Left lobe of liver (tissue), 2 donors: ENCODE measurements around the gene ASTN2. TPM values are rescaled to one million over a fixed set of nuclear protein-coding genes. Genes with fewer than 3 reads are reported as not detected.

ENCODE experiments used
- ATAC-seq: fragments of 200-7000 bp; cut with Tn5 transposase; one replicate; pipeline ENCODE4 v1.9.1; 2020; ENCODE audit warnings: mild to moderate bottlenecking, moderate library complexity
- DNase-seq: peaks from one replicate; pipeline ENCODE4 v3.0.0-alpha.2; 2020; ENCODE audit warnings: low spot score
- total RNA-seq: library from RNA; stranded (reverse); gene quantifications from one replicate; pipeline ENCODE4 v1.2.1, GENCODE V29; 2021
- donor health status: DM: no; HTN: no; CAD: no; lungs with moderate emphysema.
- donor health status: DM: no; HTN: yes; CAD: no.

ASTN2 gene
- total RNA-seq, 1 donor from 2014 or later, result 2.9 TPM

DNA sequence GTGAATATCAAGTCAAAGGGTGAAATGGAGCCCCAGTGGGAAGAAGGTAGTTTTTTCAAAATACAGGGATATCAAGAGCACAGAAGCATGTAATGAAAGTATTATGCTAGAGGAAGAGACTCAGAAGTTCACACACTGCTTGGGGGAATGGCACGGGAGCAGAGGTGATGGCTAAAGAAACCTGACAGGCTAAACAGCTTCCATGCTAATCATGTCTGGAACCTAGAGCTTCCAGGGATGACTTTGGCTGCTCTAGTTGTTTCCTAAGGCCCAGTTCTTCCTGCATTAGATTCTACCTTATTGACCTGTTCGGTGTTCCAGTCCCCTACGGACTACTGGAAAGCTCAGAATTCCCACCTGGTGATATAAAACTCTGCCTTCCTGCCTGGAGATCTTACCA lies 693.4 kb downstream of the ASTN2 start:
- DNase-seq, result no peak
- no peak for ATAC-seq

DNA sequence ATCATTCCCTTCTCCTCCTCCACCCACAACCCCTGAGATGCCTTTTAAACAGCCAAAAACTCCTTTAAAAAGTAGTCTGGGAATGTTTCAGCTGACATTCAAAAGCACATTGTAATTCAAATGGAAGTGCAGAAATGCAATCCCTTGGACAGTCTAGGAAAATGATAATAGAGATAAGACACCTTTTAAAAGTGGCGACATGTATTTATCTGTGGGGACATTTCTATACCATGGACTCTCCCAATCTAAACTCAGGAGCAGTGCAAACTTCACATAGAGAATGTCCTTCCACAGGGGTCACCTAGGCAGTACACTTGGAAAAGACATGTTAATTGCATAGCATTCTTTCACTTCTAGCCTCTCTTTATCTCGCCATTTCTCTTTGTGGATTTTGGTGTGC lies 694.7 kb downstream of the ASTN2 start:
- ATAC-seq (no peak), DNase-seq (no peak)

DNA sequence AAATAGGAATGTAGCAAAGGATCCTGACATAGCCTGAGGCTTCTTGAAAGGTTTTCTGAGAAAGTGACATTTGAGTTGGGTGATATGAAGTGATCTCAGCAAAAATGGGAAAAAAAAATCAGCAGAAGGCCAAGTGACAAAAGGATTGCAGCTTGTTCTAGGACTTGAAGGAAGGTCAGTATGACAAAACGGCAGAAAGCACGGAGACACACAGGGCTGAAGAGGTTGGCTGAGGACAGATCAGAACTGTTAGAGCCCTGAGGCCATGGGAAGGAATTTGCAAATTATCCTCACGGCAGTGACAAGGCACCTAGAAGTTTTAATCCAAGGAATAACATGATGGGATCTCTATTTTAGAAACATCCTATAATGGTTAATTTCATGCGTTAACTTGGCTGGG lies 696.7 kb downstream of the ASTN2 start:
- DNase-seq (no peak), ATAC-seq (no peak)

DNA sequence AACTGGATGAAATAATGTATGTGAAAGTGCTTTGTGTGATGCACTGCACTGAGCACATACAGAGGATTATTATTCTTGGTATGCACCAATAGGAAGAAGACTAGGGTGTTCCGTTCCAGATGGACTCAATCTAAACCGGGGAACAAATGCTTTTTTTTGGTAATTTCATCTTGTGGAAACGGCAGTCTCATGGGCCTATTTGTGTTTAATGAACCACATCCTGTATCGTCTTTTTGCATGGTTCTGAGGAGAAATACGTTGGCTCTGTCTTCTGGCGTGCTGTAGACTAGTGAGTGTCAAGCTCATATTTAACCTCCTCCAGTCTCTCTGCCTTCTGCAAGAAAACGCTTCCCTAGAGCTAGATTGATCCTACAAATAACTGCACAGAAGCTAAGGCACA lies 697.7 kb downstream of the ASTN2 start:
- ATAC-seq, result no peak
- DNase-seq, result no peak

GRCh38 chr9:116716438-116716837 lies 698.4 kb downstream of the ASTN2 start:
- ATAC-seq, result no peak

GRCh38 chr9:116715751-116716150 lies 699.1 kb downstream of the ASTN2 start:
- DNase-seq (no peak), ATAC-seq (no peak)

More at GRCh38 chr9:116716438-116716837, 698.4 kb downstream of the ASTN2 start:
- DNase-seq, result no peak

- no peak for DNase-seq
- ATAC-seq, result no peak
Observed at GRCh38 chr9:116713271-116713670, 701.6 kb downstream of the ASTN2 start.

DNA sequence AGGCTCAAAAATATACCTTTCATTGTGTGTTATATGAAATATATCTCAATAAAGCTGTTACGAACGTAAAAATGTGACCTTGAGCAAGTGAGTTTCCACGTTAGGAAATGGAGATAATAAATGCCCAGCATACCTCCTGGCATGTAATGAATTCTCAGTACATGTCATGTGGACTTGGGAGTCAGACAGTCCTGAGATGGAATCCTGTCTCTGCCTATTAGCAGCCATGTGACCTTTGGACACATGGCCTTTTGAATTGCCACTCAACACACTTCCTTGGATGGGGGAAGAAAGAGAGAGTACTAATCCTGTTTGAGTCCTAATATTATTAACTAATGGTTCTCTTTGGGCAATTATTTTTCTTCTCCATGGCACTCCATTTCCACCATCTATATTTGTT lies 702.1 kb downstream of the ASTN2 start:
- DNase-seq, result no peak
- no peak for ATAC-seq

- DNase-seq, result no peak
- ATAC-seq, result no peak
Observed at GRCh38 chr9:116706310-116707290, 708.3 kb downstream of the ASTN2 start.

GRCh38 chr9:116705531-116705930 lies 709.3 kb downstream of the ASTN2 start:
- ATAC-seq (no peak), DNase-seq (no peak)

DNA sequence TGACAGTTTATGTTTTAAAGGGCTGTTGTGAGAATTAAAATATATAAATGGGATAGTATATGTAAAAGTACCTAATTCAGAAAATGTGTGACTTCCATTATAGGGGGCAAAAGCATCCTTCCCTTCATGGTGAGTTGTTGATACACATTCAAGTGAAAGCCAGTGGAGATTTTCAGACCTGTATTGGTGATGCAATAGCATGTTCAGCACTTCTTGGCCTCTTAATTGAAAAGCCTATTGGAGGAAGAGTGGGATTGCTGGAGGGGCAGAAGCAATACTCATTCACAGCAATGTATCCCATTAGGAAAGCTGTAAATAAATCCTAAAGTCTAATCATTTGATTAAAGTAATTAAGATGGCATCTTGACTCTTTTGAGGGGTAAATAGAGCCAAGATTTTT lies 710.4 kb downstream of the ASTN2 start:
- DNase-seq, result no peak
- ATAC-seq, result no peak

DNA sequence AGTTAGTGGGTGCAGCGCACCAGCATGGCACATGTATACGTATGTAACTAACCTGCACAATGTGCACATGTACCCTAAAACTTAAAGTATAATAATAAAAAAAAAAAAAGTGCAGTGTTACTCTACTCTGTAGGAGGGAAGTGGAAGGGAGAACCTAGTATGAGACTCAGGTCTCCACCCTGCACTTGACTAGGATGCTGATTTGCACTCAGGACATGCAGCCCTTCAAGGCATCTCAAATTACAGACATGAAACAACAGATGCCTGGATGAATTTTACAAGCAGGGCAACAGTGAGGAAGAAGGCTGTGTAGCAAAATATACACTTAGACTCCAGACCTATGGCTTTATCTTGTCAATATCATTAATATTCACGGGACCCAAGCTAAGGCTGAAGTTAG lies 711.2 kb downstream of the ASTN2 start:
- ATAC-seq (no peak), DNase-seq (no peak)

DNA sequence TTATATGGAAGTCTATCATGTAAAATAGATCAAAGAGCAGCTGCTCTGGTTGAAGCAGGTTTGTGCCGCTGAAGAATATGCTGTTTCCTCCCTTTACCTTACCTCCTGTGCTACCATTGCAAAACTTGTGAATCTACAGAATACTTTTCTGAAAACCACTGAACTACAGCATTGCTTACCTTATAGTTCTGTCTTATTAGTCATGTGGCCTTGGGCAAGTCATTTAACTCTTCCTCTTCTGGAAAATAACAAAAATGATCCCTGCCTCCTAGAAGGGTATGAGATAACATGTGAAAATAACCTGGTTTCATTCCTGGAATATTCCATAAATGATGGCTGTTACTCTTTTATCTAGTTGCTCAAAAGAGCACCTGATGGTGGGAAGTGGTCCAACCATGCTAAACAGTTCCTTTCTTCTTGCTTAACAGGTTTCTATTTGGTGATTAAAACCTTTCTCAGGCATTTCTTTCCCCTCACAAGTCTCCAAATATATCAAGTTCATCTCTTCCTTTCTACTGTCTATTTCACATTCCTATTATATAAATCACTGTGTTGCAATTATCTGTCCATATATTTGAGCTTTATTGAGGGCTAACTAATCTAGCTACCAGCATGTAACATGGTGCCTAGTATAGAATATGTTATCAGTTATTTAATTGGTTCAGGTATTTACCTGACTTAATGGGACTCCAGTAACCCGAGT lies 712.8 kb downstream of the ASTN2 start:
- no peak for ATAC-seq
- DNase-seq, result no peak

DNA sequence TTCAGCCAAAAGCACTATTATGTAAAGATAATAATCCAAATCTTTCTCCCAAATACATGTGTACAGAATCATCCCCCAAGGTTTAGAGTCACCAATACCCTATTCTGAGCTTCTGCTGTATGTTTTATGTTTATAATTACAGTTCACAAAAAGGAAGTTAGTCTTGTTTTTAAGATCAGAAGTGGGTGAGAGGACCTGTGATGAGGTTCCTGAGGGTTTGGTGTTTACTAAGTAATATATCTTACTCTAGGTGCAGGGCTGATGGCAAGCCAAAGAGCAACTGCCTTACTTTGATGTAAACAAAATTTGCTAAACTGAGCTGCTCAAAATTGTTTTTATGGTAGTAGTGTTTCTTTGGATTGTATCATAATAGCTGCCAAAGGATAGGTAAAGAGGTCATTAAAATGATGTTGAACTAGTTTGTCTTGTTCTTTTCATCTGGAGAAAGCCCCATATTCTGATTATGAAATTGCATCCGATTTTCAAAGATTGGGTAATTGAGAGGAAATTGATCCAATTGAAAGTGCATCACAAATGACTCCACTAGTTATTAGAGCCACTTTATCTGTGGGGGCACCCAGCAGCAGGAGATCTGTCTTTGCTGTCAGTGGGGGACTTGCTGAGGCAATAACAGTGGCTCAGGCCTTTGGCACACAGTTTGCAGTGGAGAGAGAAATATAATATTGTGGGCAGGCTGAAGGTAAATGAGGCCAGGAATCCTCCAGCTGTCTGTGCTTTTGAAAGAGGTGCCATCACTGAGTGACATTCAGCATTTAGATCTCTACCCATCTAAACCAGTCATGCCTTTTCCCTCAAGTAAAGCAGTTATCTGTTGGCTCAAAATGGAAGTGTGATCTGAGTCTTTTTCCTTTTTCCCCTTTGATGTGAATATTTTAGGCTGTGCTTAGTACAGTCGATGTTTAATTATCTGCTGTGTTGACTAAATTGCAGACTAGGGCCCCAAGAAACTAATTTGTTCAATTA lies 713.7 kb downstream of the ASTN2 start:
- no peak for DNase-seq
- no peak for ATAC-seq

DNA sequence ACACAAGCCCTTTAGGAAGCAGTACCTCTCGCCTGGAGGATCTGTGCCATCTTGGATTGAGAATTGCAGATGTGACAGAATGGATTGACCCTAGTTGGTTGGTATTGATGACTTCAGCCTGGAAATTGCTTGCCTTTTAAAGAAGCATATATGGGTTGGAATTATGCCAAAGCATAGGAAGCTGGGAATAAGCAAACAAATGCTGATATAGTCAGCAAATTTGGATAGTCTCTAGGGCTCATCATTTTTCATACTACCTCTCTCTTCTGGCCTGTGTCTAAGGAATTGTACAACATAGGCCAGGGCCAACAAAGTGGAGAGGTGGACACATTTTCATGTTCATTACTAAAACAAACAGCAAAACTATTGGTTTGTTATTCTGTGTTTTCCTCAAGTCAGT lies 714.6 kb downstream of the ASTN2 start:
- ATAC-seq (no peak), DNase-seq (no peak)

DNA sequence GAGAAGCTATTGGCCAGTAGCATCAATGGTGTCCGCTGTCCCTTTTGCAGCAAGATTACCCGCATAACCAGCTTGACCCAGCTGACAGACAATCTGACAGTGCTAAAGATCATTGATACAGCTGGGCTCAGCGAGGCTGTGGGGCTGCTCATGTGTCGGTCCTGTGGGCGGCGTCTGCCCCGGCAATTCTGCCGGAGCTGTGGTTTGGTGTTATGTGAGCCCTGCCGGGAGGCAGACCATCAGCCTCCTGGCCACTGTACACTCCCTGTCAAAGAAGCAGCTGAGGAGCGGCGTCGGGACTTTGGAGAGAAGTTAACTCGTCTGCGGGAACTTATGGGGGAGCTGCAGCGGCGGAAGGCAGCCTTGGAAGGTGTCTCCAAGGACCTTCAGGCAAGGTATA lies 717.0 kb downstream of the ASTN2 start:
- ATAC-seq, result no peak
- DNase-seq, result no peak

GRCh38 chr9:116697362-116697761 lies 717.5 kb downstream of the ASTN2 start:
- no peak for DNase-seq
- ATAC-seq, result no peak

DNA sequence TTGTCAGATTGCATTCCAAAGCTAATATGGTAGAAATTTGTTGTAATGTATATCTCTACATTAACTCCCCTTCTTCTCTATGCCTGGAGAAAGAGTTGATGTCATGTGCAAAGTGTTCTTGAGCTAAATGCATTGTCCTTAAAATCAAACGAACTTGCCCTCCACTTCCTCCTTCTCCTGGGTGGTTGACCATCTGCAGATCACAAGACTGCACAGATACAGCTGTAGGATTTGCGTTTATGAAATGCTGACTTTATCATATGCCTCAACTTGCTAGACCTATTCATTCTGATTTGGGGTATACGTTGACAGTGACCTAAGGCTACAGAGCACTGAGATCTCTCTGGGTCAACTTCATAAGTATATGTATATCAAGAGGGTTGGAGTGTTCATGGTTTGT lies 719.4 kb downstream of the ASTN2 start:
- DNase-seq, result no peak
- no peak for ATAC-seq

DNA sequence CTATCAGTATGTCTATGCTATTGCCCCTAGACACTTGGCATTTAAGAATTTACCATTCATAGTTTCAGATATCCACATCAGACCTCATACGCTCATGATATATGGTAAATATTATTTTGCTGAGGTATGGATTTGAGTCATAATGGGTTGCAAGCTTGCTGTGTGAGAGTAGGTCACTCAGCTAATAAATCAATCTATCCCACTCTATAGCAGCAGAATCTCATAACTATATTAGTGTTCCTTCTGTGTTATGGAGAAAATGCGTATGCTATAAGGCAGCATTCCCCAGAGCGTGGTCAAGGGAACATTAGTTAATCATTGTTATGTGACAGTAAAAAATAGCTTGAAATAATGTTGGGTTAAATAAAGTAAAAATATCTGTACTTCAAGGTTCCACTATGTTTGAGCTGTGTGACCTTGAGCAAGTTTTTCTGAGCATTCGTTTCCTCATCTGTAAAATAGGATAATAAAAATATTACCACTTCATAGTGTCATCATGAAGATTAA lies 720.0 kb downstream of the ASTN2 start:
- ATAC-seq (no peak), DNase-seq (no peak)

GRCh38 chr9:116693233-116693731 lies 721.6 kb downstream of the ASTN2 start:
- no peak for ATAC-seq
- no peak for DNase-seq

DNA sequence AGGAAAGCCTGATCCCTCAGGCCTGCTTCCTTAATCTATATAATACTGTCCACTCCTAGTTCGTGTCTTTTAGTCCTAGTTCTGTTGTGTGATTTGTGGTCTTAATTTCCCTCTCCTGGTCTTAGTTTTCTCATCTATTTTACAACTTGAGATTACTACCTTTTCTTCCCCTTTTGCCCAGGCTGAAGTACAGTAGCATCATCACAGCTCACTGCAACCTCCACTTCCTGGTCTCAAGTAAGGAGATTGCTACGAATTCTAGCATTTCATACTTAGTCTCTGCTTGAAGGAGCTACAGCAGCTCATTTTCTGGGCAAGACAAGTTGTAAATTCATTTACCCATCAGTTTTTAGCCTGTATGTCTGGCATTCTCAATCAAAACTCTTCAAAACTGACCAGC lies 722.2 kb downstream of the ASTN2 start:
- DNase-seq (no peak), ATAC-seq (no peak)
